Upper lobe of right lung (tissue), 1 donor: ENCODE results near the gene MRPL2. TPM values are rescaled to one million over a fixed set of nuclear protein-coding genes. Genes with fewer than 3 reads are reported as not detected.

Source experiments
- ATAC-seq: fragments of 200-7000 bp; cut with Tn5 transposase; one replicate; pipeline ENCODE4 v1.9.1; 2020; ENCODE audit warnings: mild to moderate bottlenecking, moderate library complexity
- DNase-seq: peaks from one replicate; pipeline ENCODE4 v3.0.0-alpha.2; 2020
- H3K27ac ChIP-seq: fragments of 200-600 bp; one replicate; pipeline ENCODE4 v1.8.0; 2022
- H3K27me3 ChIP-seq: fragments of 200-600 bp; one replicate; pipeline ENCODE4 v1.8.0; 2022; ENCODE audit warnings: mild to moderate bottlenecking
- H3K36me3 ChIP-seq: fragments of 200-600 bp; one replicate; pipeline ENCODE4 v1.8.0; 2022
- H3K4me1 ChIP-seq: fragments of 200-600 bp; one replicate; pipeline ENCODE4 v1.8.0; 2022
- H3K4me3 ChIP-seq: fragments of 200-600 bp; one replicate; pipeline ENCODE4 v1.8.0; 2022; ENCODE audit warnings: mild to moderate bottlenecking
- H3K9me3 ChIP-seq: fragments of 200-600 bp; one replicate; pipeline ENCODE4 v1.8.0; 2022
- intact Hi-C: fragments of 100-400 bp; cut with DNase I; formaldehyde crosslinking; loops from one replicate; pipeline ENCODE4 v1.11.0; 2022
- total RNA-seq: library from RNA; stranded (reverse); fragmentation: NEBNext Ultra II Directional; extraction: Animal tissue kit (Norgen Biotek cat#: 25700); gene quantifications from one replicate; pipeline ENCODE4 v1.2.1, GENCODE V29; 2021
- TF ChIP-seq, protein P1 (sequence below): fragments of 200-600 bp; IDR thresholded peaks from one replicate; pipeline ENCODE4 v1.8.0; 2022; ENCODE audit warnings: antibody characterized with exemption
- donor health status: DM: no; HTN: yes; CAD: no; lungs with severe emphysema.

Gene MRPL2
- total RNA-seq, 1 donor from 2014 or later, result 42.4 TPM

DNA sequence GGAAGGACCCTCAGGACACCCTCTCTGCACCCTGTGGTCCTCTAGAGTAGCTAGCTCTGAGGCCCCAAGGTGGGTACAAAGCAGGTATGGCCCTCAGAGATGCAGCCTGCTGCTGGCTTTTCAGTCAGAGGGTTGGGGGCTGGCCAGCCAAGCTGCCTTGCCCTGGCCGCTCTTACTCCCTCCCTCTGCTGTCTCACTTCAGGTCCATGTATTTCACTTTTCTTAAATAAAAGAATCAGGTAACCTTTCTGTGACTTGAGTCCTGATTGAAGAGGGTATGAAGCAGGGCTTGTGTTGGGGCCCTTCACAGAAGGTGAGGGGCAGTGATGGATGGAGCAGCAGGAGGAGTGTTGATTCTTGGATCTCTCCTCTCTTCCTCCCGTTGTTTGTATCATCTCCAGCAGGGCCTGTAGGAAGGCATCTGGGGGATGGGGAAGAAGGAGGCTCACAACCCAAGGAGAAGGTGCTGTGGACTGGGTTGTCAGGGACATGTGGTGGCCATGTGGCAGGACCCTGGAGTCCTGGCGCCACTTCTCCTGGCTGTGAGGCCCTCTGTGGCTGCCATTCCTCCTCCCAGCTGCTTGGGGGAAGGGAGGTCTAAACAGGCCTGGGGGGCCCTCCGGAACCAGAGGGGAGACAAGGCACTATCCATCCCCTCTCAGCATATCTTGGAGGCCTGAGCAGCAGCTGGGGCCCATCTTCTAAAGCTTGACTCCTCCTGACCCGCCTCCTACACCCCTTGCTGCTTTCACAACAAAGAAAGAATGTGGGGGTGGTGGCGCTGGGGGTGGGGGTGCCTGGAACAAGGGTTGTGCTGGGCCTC lies 15.8 kb upstream of the MRPL2 start:
- TF ChIP-seq, protein P1, sequence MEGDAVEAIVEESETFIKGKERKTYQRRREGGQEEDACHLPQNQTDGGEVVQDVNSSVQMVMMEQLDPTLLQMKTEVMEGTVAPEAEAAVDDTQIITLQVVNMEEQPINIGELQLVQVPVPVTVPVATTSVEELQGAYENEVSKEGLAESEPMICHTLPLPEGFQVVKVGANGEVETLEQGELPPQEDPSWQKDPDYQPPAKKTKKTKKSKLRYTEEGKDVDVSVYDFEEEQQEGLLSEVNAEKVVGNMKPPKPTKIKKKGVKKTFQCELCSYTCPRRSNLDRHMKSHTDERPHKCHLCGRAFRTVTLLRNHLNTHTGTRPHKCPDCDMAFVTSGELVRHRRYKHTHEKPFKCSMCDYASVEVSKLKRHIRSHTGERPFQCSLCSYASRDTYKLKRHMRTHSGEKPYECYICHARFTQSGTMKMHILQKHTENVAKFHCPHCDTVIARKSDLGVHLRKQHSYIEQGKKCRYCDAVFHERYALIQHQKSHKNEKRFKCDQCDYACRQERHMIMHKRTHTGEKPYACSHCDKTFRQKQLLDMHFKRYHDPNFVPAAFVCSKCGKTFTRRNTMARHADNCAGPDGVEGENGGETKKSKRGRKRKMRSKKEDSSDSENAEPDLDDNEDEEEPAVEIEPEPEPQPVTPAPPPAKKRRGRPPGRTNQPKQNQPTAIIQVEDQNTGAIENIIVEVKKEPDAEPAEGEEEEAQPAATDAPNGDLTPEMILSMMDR, result no peak
- intact Hi-C loops, result loop anchor here (10.0 kb wide), 1 partner anchor 70 kb away; no protein-coding TSS in a partner anchor
- H3K27me3 ChIP-seq, result no peaks in the 10 kb centered on the region
- H3K36me3 ChIP-seq, result no peaks in the 10 kb centered on the region
- no peak overlapping the region for H3K4me3 ChIP-seq
- H3K9me3 ChIP-seq, result no peaks in the 10 kb centered on the region
- peaks cover 14% of the 10 kb centered on the region for H3K4me1 ChIP-seq
- peak; percentile 46 for ATAC-seq
- H3K27ac ChIP-seq, result no peak overlapping the region
- DNase-seq, result no peak

DNA sequence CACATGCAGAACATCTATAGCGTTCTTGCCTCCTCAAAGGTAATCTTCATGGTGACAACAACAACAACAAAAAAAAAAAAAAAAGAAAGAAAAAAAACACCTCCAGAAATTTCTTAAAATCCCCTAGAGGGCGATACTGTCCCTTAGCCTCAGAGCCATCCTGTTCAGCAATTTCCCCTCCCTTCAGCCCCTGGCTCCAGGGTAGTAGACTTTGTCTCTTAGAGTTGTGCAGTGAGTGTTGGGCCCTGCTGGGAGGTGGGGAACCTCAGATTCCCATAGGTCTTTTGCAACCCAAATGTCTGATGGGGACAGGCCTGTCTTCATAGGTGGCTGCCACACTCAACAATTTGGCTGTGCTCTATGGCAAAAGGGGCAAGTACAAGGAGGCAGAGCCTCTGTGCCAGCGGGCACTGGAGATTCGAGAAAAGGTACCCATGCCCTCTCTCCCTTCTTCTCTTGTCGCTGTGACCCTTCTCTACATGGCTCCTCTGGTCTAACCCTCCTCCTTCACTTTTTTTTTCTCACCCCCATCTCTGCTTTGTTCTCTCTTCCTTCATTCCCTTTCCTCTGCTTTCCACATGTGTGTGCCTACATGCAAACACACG lies 10.9 kb upstream of the MRPL2 start:
- TF ChIP-seq, protein P1, result peak; percentile 48
- no peaks in the 10 kb centered on the region for H3K4me1 ChIP-seq
- DNase-seq (no peak), ATAC-seq (peak; percentile 75)
- H3K9me3 ChIP-seq, result no peaks in the 10 kb centered on the region
- H3K36me3 ChIP-seq, result peaks cover 21% of the 10 kb centered on the region
- no peak overlapping the region for H3K27ac ChIP-seq
- intact Hi-C loops, result loop anchor here (10.0 kb wide), 1 partner anchor 75 kb away; no protein-coding TSS in a partner anchor
- H3K27me3 ChIP-seq, result no peaks in the 10 kb centered on the region
- no peak overlapping the region for H3K4me3 ChIP-seq

DNA sequence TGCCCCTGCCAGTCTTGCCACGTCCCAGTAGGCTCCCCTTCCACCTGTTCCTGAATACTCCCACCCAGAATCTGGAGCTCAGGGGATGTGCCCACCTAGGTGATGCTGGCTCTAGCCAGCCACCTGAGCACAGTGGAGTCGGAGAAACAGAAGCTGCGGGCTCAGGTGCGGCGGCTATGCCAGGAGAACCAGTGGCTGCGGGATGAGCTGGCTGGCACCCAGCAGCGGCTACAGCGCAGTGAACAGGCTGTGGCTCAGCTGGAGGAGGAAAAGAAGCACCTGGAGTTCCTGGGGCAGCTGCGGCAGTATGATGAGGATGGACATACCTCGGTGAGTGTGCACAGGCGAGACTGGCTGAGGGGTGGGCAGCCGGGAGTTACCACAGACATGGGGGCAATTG lies 3.6 kb upstream of the MRPL2 start:
- Histone ChIP-seq H3K27me3 (no peaks in the 10 kb centered on the region), H3K9me3 (no peaks in the 10 kb centered on the region), H3K4me3 (no peak overlapping the region), H3K27ac (no peak overlapping the region), H3K4me1 (peaks cover 20% of the 10 kb centered on the region), H3K36me3 (peaks cover 38% of the 10 kb centered on the region)
- TF ChIP-seq, protein P1, result no peak
- intact Hi-C loops, result no loop called here
- DNase-seq (no peak), ATAC-seq (no peak)

GRCh38 chr6:43061861-43062260 lies 2.6 kb upstream of the MRPL2 start:
- H3K27ac ChIP-seq, result no peak overlapping the region
- TF ChIP-seq, protein P1, result no peak
- H3K27me3 ChIP-seq, result no peaks in the 10 kb centered on the region
- no peaks in the 10 kb centered on the region for H3K9me3 ChIP-seq
- no peak for ATAC-seq
- no peak overlapping the region for H3K4me3 ChIP-seq
- H3K36me3 ChIP-seq, result peaks cover 40% of the 10 kb centered on the region
- H3K4me1 ChIP-seq, result peaks cover 22% of the 10 kb centered on the region
- intact Hi-C loops, result no loop called here
- no peak for DNase-seq

DNA sequence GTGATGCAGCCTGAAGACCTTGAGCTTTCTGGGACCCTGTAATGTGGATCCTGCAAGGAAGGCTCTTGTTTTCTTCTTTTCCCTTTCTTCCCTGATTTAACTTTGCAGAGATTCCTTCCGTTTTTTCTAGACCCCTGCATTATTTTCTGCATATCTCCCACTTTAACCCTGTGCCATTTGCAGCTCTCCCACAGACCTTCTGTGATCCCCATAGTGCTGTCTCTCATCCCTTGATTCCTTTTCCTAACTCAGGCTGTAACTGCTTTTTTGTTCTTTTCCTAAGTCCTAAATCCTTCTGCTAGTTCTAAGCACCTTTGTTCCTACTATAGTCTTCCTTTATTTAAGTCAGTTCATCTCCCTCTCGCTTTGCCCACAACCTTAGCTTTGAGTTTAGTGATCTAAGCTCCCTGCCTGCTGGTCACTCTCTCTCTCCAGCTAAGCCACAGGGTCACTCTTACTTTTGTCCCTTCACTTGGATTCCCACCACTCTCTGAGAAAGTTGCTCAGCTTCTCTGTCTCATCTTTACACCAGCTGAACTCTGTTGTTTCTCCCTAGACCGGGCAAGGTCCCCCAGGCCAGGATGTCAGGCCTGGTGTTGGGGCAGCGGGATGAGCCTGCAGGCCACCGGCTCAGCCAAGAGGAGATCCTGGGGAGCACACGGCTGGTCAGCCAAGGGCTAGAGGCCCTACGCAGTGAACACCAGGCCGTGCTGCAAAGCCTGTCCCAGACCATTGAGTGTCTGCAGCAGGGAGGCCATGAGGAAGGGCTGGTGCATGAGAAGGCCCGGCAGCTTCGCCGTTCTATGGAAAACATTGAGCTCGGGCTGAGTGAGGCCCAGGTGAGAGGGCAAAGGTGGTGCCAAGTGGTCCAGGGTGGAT lies 1.8 kb upstream of the MRPL2 start:
- Histone ChIP-seq H3K9me3 (no peaks in the 10 kb centered on the region), H3K27me3 (no peaks in the 10 kb centered on the region), H3K4me1 (peaks cover 22% of the 10 kb centered on the region), H3K4me3 (peak overlapping the region; percentile 77), H3K27ac (peak overlapping the region; percentile 83), H3K36me3 (peaks cover 39% of the 10 kb centered on the region)
- intact Hi-C loops, result no loop called here
- TF ChIP-seq, protein P1, result no peak
- no peak for DNase-seq
- ATAC-seq, result no peak
